Ishikawa (cell line): Measurements from ENCODE around the gene RABIF.

Experiments
- CEBPB ChIP-seq: IDR thresholded peaks from 2 replicates; pipeline ENCODE4 v1.6.1; 2012
- CREB1 ChIP-seq: IDR thresholded peaks from 2 replicates; pipeline ENCODE4 v1.6.1; 2012; ENCODE audit warnings: low read depth
- EGR1 ChIP-seq: IDR thresholded peaks from 2 replicates; pipeline ENCODE4 v1.6.1; 2012
- EP300 ChIP-seq: IDR thresholded peaks from 2 replicates; pipeline ENCODE4 v1.6.1; 2012; ENCODE audit warnings: borderline replicate concordance
- FOXM1 ChIP-seq: IDR thresholded peaks from 2 replicates; pipeline ENCODE4 v1.6.1; 2012; ENCODE audit warnings: low read depth, borderline replicate concordance
- MAX ChIP-seq: IDR thresholded peaks from 2 replicates; pipeline ENCODE4 v1.6.1; 2012
- NFIC ChIP-seq: IDR thresholded peaks from 2 replicates; pipeline ENCODE4 v1.6.1; 2012
- RAD21 ChIP-seq: IDR thresholded peaks from 2 replicates; pipeline ENCODE4 v1.6.1; 2012; ENCODE audit warnings: low read depth
- REST ChIP-seq: IDR thresholded peaks from 2 replicates; pipeline ENCODE4 v1.6.1; 2012; ENCODE audit warnings: low read depth, mild to moderate bottlenecking
- TAF1 ChIP-seq: IDR thresholded peaks from 2 replicates; pipeline ENCODE4 v1.6.1; 2012; ENCODE audit warnings: low read depth, mild to moderate bottlenecking
- TCF12 ChIP-seq: IDR thresholded peaks from 2 replicates; pipeline ENCODE4 v1.6.1; 2012; ENCODE audit warnings: low read depth
- TEAD4 ChIP-seq: IDR thresholded peaks from 2 replicates; pipeline ENCODE4 v1.6.1; 2012
- USF1 ChIP-seq: IDR thresholded peaks from 2 replicates; pipeline ENCODE4 v1.6.1; 2012
- YY1 ChIP-seq: IDR thresholded peaks from 2 replicates; pipeline ENCODE4 v1.6.1; 2012; ENCODE audit warnings: low read depth
- ZBTB7A ChIP-seq: IDR thresholded peaks from 2 replicates; pipeline ENCODE4 v1.6.1; 2012; ENCODE audit warnings: low read depth

The RABIF gene

GRCh38 chr1:202858789-202859414, 30.0 kb downstream of the RABIF start:
- TF ChIP-seq REST (no peak), MAX (no peak), TCF12 (no peak), TAF1 (no peak), NFIC (no peak), RAD21 (no peak), EP300 (no peak), TEAD4 (no peak), CREB1 (no peak), USF1 (no peak), YY1 (no peak), ZBTB7A (no peak), CEBPB (no peak), EGR1 (no peak), FOXM1 (no peak)

GRCh38 chr1:202858331-202858730, 30.6 kb downstream of the RABIF start:
- TF ChIP-seq CEBPB (peak; percentile 27; the same call in 1 of the 2 replicates), EGR1 (no peak)

GRCh38 chr1:202857136-202857610, 31.8 kb downstream of the RABIF start:
- no peak for TF ChIP-seq EGR1
- TF ChIP-seq REST: no peak
- no peak for TF ChIP-seq MAX
- no peak for TF ChIP-seq ZBTB7A
- TF ChIP-seq USF1: no peak
- TF ChIP-seq RAD21: no peak
- TF ChIP-seq FOXM1: no peak
- TF ChIP-seq NFIC: no peak

GRCh38 chr1:202856014-202856413, 32.9 kb downstream of the RABIF start:
- TF ChIP-seq YY1 (no peak), ZBTB7A (no peak), RAD21 (no peak), TAF1 (no peak), CREB1 (no peak)

- TF ChIP-seq RAD21: no peak
These were observed 34.2 kb downstream of the RABIF start for GRCh38 chr1:202854787-202855186.

- TF ChIP-seq YY1 (peak; percentile 88), NFIC (no peak), USF1 (no peak), EP300 (no peak), CEBPB (no peak), RAD21 (peak; percentile 75), TCF12 (no peak), REST (no peak), EGR1 (no peak), MAX (no peak)
These were observed 36.6 kb downstream of the RABIF start for GRCh38 chr1:202852163-202852904.
